Measurements from ENCODE around the gene ACCS. TPM values are rescaled to one million over a fixed set of nuclear protein-coding genes. Genes with fewer than 3 reads are reported as not detected.

Gene ACCS
- total RNA-seq, 1 experiment from 2014 or later = 7.5 TPM

- no peak for TF ChIP-seq CTCF (conservative IDR thresholded peaks at IDR 0.05)
- H2BK12ac ChIP-seq (ENCODE audit: insufficient read length, low read depth, low read length) = no peak overlapping the region
- no peak overlapping the region for H2AFZ ChIP-seq (ENCODE audit: low read length)
- no peak overlapping the region for H3K56ac ChIP-seq (ENCODE audit: insufficient read length, low read depth, low read length)
- H3K23me2 ChIP-seq (ENCODE audit: insufficient read length, low read depth, low read length, poor library complexity, severe bottlenecking) = no peaks in the 10 kb centered on the region
- no peak overlapping the region for H2BK5ac ChIP-seq (ENCODE audit: insufficient read length, low read length)
- Mint-ChIP-seq H3K4me3 (no peak overlapping the region), H3K27ac (no peak overlapping the region), H3K27me3 (ENCODE audit: low read depth) (peaks cover 17% of the 10 kb centered on the region), H3K9me3 (peaks cover 0 to 3% of the 10 kb centered on the region in 2 experiments; a peak in 1 of 5 replicates), H3K4me1 (no peaks in the 10 kb centered on the region), H3K36me3 (ENCODE audit: insufficient read depth in 1 of 3, low read depth in 3 of 3) (no peaks in the 10 kb centered on the region)
- no peaks in the 10 kb centered on the region for H3K4me1 ChIP-seq (ENCODE audit: insufficient read depth, low read length)
- H3K23ac ChIP-seq (ENCODE audit: insufficient read length, low read depth, low read length) = no peak overlapping the region
- no peak overlapping the region for H2BK120ac ChIP-seq (ENCODE audit: low read depth, low read length, poor library complexity, severe bottlenecking)
- no peaks in the 10 kb centered on the region for H4K20me1 ChIP-seq (ENCODE audit: control insufficient read depth, insufficient read depth, insufficient read length)
- H3K79me1 ChIP-seq (ENCODE audit: insufficient read depth, low read depth, low read length, poor library complexity, severe bottlenecking) = no peaks in the 10 kb centered on the region
- H3K9me3 ChIP-seq (ENCODE audit: control insufficient read depth, low read depth, low read length) = no peaks in the 10 kb centered on the region
- H3K14ac ChIP-seq (ENCODE audit: insufficient read depth, low read length) = no peak overlapping the region
- no peak for DNase-seq
- no peak overlapping the region for H4K8ac ChIP-seq (replicated peaks; ENCODE audit: insufficient read length, low read depth, low read length)
- no peak overlapping the region for H3K9ac ChIP-seq (ENCODE audit: extremely low read depth, insufficient read length, low read length)
- H3K4me2 ChIP-seq (ENCODE audit: insufficient read depth, insufficient read length, low read length) = no peak overlapping the region
- no peak overlapping the region for H2AK5ac ChIP-seq (ENCODE audit: insufficient read length, low read length)
- no peak overlapping the region for H4K5ac ChIP-seq (ENCODE audit: insufficient read length, low read depth, low read length)
- H2BK15ac ChIP-seq (ENCODE audit: low read depth, low read length) = no peak overlapping the region
- H3K79me2 ChIP-seq (ENCODE audit: insufficient read depth, low read length) = no peaks in the 10 kb centered on the region
- no peak overlapping the region for H3T11ph ChIP-seq (ENCODE audit: low read length)
- H4K91ac ChIP-seq (ENCODE audit: insufficient read length, low read depth, low read length) = no peak overlapping the region
- no peak overlapping the region for H2BK20ac ChIP-seq (ENCODE audit: low read depth, low read length, poor library complexity, severe bottlenecking)
- H3K27me3 ChIP-seq (ENCODE audit: insufficient read depth, low read length) = no peaks in the 10 kb centered on the region; the same call in 1 of the 2 replicates
- H3K27ac ChIP-seq (ENCODE audit: insufficient read length, low read depth, low read length) = no peak overlapping the region
- H3K4ac ChIP-seq (ENCODE audit: low read depth, low read length) = no peak overlapping the region
- no CpG with 5 or more reads among the region's 2 CpGs for WGBS (ENCODE audit: extremely low coverage, insufficient read length, low lambda C conversion rate)
- H3K18ac ChIP-seq (ENCODE audit: insufficient read length, low read depth, low read length) = no peak overlapping the region
Measured at GRCh38 chr11:44047298-44047697, 18.8 kb upstream of the ACCS start.

Measured in H9 (cell line).